WI38 (cell line): Measurements from ENCODE around the gene PLD3.

Experiments
- H3K4me3 ChIP-seq: 2 replicates; pipeline ENCODE4 v1.5.1; 2011; ENCODE audit warnings: low read depth, mild to moderate bottlenecking, control low read depth, low read length
- CTCF ChIP-seq: IDR thresholded peaks from 2 replicates; pipeline ENCODE4 v1.5.1; 2012; ENCODE audit warnings: low read depth, mild to moderate bottlenecking, control low read depth, low read length

PLD3 gene

GRCh38 chr19:40357640-40358039 is 9.1 kb downstream of the PLD3 start:
- no peak overlapping the region for H3K4me3 ChIP-seq
- no peak for TF ChIP-seq CTCF

GRCh38 chr19:40358773-40359172 is 10.3 kb downstream of the PLD3 start:
- no peak overlapping the region for H3K4me3 ChIP-seq
- TF ChIP-seq CTCF = no peak

- TF ChIP-seq CTCF = no peak
- H3K4me3 ChIP-seq = no peak overlapping the region
Measured at GRCh38 chr19:40360020-40360707, 11.7 kb downstream of the PLD3 start.

- H3K4me3 ChIP-seq = no peak overlapping the region
- no peak for TF ChIP-seq CTCF
Measured at GRCh38 chr19:40360708-40361241, 12.3 kb downstream of the PLD3 start.

- H3K4me3 ChIP-seq = no peak overlapping the region
Measured at GRCh38 chr19:40362160-40362559, 13.7 kb downstream of the PLD3 start.

GRCh38 chr19:40363069-40363468 is 14.6 kb downstream of the PLD3 start:
- H3K4me3 ChIP-seq = no peak overlapping the region
- TF ChIP-seq CTCF = no peak

More at GRCh38 chr19:40362160-40362559, 13.7 kb downstream of the PLD3 start:
- TF ChIP-seq CTCF = no peak

- H3K4me3 ChIP-seq = peak overlapping the region; percentile 56; the same call in 1 of the 2 replicates
- TF ChIP-seq CTCF = no peak
Measured at GRCh38 chr19:40365010-40365409, 16.5 kb downstream of the PLD3 start.
